HG03520 (cell line): Measurements from ENCODE around the gene QRICH1.

Source experiments
- ATAC-seq: cut with Tn5 transposase; IDR thresholded peaks from one replicate; pipeline ENCODE4 v1.9.1; 2021; ENCODE audit warnings: mild to moderate bottlenecking, moderate library complexity; ENCODE audit not compliant: unreplicated experiment

Gene QRICH1

GRCh38 chr3:49093853-49094767 lies at the start of gene QRICH1:
Gene QRICH1, minus strand, starts transcription at chr3:49094071. Its CDS starts 17,054 bp downstream, at chr3:49077017.
- peak; percentile 66 for ATAC-seq

GRCh38 chr3:49140080-49140479 lies 46.2 kb upstream of the QRICH1 start:
- ATAC-seq: no peak

- no peak for ATAC-seq
These were observed 41.6 kb upstream of the QRICH1 start for GRCh38 chr3:49135499-49135898.

GRCh38 chr3:49134471-49135265 lies 40.8 kb upstream of the QRICH1 start:
- no peak for ATAC-seq

GRCh38 chr3:49133226-49133951 lies 39.5 kb upstream of the QRICH1 start:
- ATAC-seq: no peak

- ATAC-seq: no peak
These were observed 38.8 kb upstream of the QRICH1 start, which contains the start of gene LAMB2 for GRCh38 chr3:49132437-49133225. Gene LAMB2, minus strand, starts transcription at chr3:49133050. Its CDS starts 183 bp downstream, at chr3:49132867.

- ATAC-seq: no peak
These were observed 38.2 kb upstream of the QRICH1 start for GRCh38 chr3:49132073-49132436.

- ATAC-seq: no peak
These were observed 37.7 kb upstream of the QRICH1 start for GRCh38 chr3:49131576-49131975.

GRCh38 chr3:49131040-49131439 lies 37.2 kb upstream of the QRICH1 start:
- ATAC-seq: no peak

- no peak for ATAC-seq
These were observed 31.3 kb upstream of the QRICH1 start for GRCh38 chr3:49124991-49125670.

GRCh38 chr3:49124203-49124602 lies 30.3 kb upstream of the QRICH1 start:
- no peak for ATAC-seq

GRCh38 chr3:49123687-49124086 lies 29.8 kb upstream of the QRICH1 start:
- no peak for ATAC-seq

GRCh38 chr3:49122886-49123545 lies 29.1 kb upstream of the QRICH1 start:
- no peak for ATAC-seq

- no peak for ATAC-seq
These were observed 28.6 kb upstream of the QRICH1 start for GRCh38 chr3:49122451-49122850.

GRCh38 chr3:49122022-49122421 lies 28.2 kb upstream of the QRICH1 start:
- no peak for ATAC-seq

- no peak for ATAC-seq
These were observed 27.4 kb upstream of the QRICH1 start for GRCh38 chr3:49121132-49121736.

GRCh38 chr3:49120438-49121131 lies 26.7 kb upstream of the QRICH1 start, which contains the start of gene USP19:
Gene USP19, minus strand, starts transcription at chr3:49120823. Its CDS starts 1,678 bp downstream, at chr3:49119145.
- ATAC-seq: peak; percentile 78

GRCh38 chr3:49120096-49120437 lies 26.2 kb upstream of the QRICH1 start:
- no peak for ATAC-seq
